Heart left ventricle (tissue), 13 donors: ENCODE data around the gene MRPL24.

Experiments used
- POLR2A ChIP-seq, 2 donors: fragments of 450-650 bp; IDR thresholded peaks; one replicate each; pipeline ENCODE4 v1.6.1; 2017; ENCODE audit warnings: antibody characterized with exemption in 2 of 2, mild to moderate bottlenecking in 2 of 2, moderate library complexity in 2 of 2
- TF ChIP-seq, protein P1 (sequence below), 12 donors: fragments of 200-600 bp; sonication (generic) in 4 of 12; IDR thresholded peaks; one replicate each; pipeline versions ENCODE4 v1.5.0 to v1.8.0; 2018 to 2022; ENCODE audit warnings: antibody characterized with exemption in 12 of 12, mild to moderate bottlenecking in 5 of 12
- donor health status: ischemic (EF 13 %, LVEDD 7.1; RV severe dilation, severe dysfunction).
- donor health status: DM: no; HTN: yes; CAD: no.
- donor health status: DM: no; HTN: no; CAD: no.
- donor health status: ischemic (EF 25% LVEDD 6.9; RV normal size, moderate dysfunction).
- donor health status: ischemic (EF 25% LVEDD 5.7; RV mildly dilated, moderate dysfunction).
- donor health status: ischemic (EF 35%, LVEDD 5.7; RV mildly dilated, moderate dysfunction).
- donor health status: nonischemic (EF 11% LVEDD 7.7; RV severe dilation, severe dysfunction).
- donor health status: DM: yes; HTN: yes; CAD: no.
- donor health status: PGD.
- donor health status: ischemic (EF 29% LVEDD 5.4; RV normal size, mild dysfunction).
- donor health status: nonischemic (EF 23%, LVEDD 6.1; RV moderate dilation, normal function).

DNA sequence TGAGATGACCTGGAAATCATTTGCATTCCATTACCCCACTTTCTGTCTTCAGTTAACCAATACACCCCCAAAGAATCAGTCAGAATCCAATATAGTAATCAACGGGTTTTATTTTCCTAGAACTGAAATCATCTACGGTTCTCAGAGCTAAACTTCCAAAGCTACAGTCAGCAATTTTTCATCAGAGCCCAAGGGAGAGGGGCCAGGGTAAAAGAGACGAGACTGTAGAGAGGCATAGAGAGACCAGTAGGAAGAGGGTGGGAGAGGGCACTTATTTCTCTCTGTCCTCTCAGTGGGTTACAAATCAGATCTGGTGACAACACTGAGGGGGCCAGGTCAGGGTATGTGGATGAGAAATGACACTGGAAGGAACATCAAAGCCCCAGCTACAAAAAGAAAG lies 1.1 kb upstream of the MRPL24 start:
- TF ChIP-seq, protein P1, sequence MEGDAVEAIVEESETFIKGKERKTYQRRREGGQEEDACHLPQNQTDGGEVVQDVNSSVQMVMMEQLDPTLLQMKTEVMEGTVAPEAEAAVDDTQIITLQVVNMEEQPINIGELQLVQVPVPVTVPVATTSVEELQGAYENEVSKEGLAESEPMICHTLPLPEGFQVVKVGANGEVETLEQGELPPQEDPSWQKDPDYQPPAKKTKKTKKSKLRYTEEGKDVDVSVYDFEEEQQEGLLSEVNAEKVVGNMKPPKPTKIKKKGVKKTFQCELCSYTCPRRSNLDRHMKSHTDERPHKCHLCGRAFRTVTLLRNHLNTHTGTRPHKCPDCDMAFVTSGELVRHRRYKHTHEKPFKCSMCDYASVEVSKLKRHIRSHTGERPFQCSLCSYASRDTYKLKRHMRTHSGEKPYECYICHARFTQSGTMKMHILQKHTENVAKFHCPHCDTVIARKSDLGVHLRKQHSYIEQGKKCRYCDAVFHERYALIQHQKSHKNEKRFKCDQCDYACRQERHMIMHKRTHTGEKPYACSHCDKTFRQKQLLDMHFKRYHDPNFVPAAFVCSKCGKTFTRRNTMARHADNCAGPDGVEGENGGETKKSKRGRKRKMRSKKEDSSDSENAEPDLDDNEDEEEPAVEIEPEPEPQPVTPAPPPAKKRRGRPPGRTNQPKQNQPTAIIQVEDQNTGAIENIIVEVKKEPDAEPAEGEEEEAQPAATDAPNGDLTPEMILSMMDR (IDR thresholded peaks at IDR 0.05), result no peak
- TF ChIP-seq POLR2A (IDR thresholded peaks at IDR 0.05), result no peak
